Liver (tissue), 9 donors: ENCODE results near the gene FAM181B. TPM values are rescaled to one million over a fixed set of nuclear protein-coding genes. Genes with fewer than 3 reads are reported as not detected.

Experiments used
- DNase-seq: peaks from one replicate; pipeline ENCODE4 v3.0.0-alpha.2; 2017; ENCODE audit warnings: low spot score
- H3K27ac ChIP-seq, 2 donors: one replicate each; pipeline ENCODE4 v1.7.0; 2013; ENCODE audit warnings: inconsistent platforms in 2 of 2, low read length in 2 of 2, control low read depth in 1 of 2, low read depth in 1 of 2, mild to moderate bottlenecking in 1 of 2
- H3K27me3 ChIP-seq, 4 donors: one replicate each; pipeline versions ENCODE4 v1.6.1 to v1.7.0; 2013; ENCODE audit warnings: low read length in 3 of 4, inconsistent platforms in 1 of 4, mild to moderate bottlenecking in 1 of 4, moderate library complexity in 1 of 4; ENCODE audit not compliant: control insufficient read depth in 4 of 4, insufficient read depth in 4 of 4
- H3K36me3 ChIP-seq, 4 donors: one replicate each; pipeline versions ENCODE4 v1.6.1 to v1.7.0; 2013; ENCODE audit warnings: low read length in 3 of 4, mild to moderate bottlenecking in 3 of 4, low read depth in 1 of 4, moderate library complexity in 1 of 4; ENCODE audit not compliant: control insufficient read depth in 4 of 4, insufficient read depth in 3 of 4
- H3K4me1 ChIP-seq, 4 donors: one replicate each; pipeline versions ENCODE4 v1.6.1 to v1.7.0; 2013; ENCODE audit warnings: low read length in 3 of 4, mild to moderate bottlenecking in 3 of 4, moderate library complexity in 1 of 4; ENCODE audit not compliant: control insufficient read depth in 4 of 4, insufficient read depth in 4 of 4
- H3K4me3 ChIP-seq, 3 donors: one replicate each; pipeline versions ENCODE4 v1.6.1 to v1.7.0; 2013; ENCODE audit warnings: low read length in 3 of 3, control low read depth in 1 of 3, low read depth in 1 of 3, mild to moderate bottlenecking in 1 of 3
- H3K9ac ChIP-seq, 2 donors: one replicate each; pipeline ENCODE4 v1.7.0; 2013; ENCODE audit warnings: low read length in 2 of 2, mild to moderate bottlenecking in 2 of 2, moderate library complexity in 2 of 2, control low read depth in 1 of 2, low read depth in 1 of 2
- H3K9me3 ChIP-seq, 4 donors: one replicate each; pipeline versions ENCODE4 v1.6.1 to v1.7.0; 2013; ENCODE audit warnings: low read length in 3 of 4; ENCODE audit not compliant: control insufficient read depth in 4 of 4
- ATF3 ChIP-seq: IDR thresholded peaks from 2 replicates; pipeline ENCODE4 v1.6.1; 2016; ENCODE audit warnings: antibody characterized with exemption
- EGR1 ChIP-seq, 2 donors: IDR thresholded peaks; 2 replicates each; pipeline ENCODE4 v1.6.1; 2016 to 2018; ENCODE audit warnings: antibody characterized with exemption in 2 of 2, low read depth in 2 of 2
- FOXA1 ChIP-seq: IDR thresholded peaks from 2 replicates; pipeline ENCODE4 v1.6.1; 2016; ENCODE audit warnings: antibody characterized with exemption
- FOXA2 ChIP-seq: IDR thresholded peaks from 2 replicates; pipeline ENCODE4 v1.6.1; 2016; ENCODE audit warnings: antibody characterized with exemption
- GABPA ChIP-seq, 2 donors: IDR thresholded peaks in 1 of 2; conservative IDR thresholded peaks in 1 of 2; 2 replicates each; pipeline ENCODE4 v1.6.1; 2016; ENCODE audit warnings: antibody characterized with exemption in 2 of 2, mild to moderate bottlenecking in 1 of 2, moderate library complexity in 1 of 2
- HNF4A ChIP-seq, 2 donors: conservative IDR thresholded peaks; 2 replicates each; pipeline ENCODE4 v1.6.1; 2016; ENCODE audit warnings: antibody characterized with exemption in 2 of 2, mild to moderate bottlenecking in 2 of 2
- HNF4G ChIP-seq: IDR thresholded peaks from 2 replicates; pipeline ENCODE4 v1.6.1; 2016; ENCODE audit warnings: antibody characterized with exemption
- JUND ChIP-seq, 2 donors: IDR thresholded peaks; 2 replicates each; pipeline ENCODE4 v1.6.1; 2016; ENCODE audit warnings: antibody characterized with exemption in 2 of 2
- MAX ChIP-seq: IDR thresholded peaks from 2 replicates; pipeline ENCODE4 v1.6.1; 2016; ENCODE audit warnings: antibody characterized with exemption
- NR2F2 ChIP-seq: IDR thresholded peaks from 2 replicates; pipeline ENCODE4 v1.6.1; 2016; ENCODE audit warnings: antibody characterized with exemption
- RAD21 ChIP-seq, 2 donors: IDR thresholded peaks; 2 replicates each; pipeline ENCODE4 v1.6.1; 2016; ENCODE audit warnings: antibody characterized with exemption in 2 of 2, mild to moderate bottlenecking in 2 of 2
- RXRA ChIP-seq, 2 donors: IDR thresholded peaks; 2 replicates each; pipeline ENCODE4 v1.6.1; 2017 to 2018; ENCODE audit warnings: antibody characterized with exemption in 2 of 2, mild to moderate bottlenecking in 1 of 2
- SP1 ChIP-seq: IDR thresholded peaks from 2 replicates; pipeline ENCODE4 v1.6.1; 2018; ENCODE audit warnings: antibody characterized with exemption, mild to moderate bottlenecking
- TAF1 ChIP-seq: conservative IDR thresholded peaks from 2 replicates; pipeline ENCODE4 v1.6.1; 2016; ENCODE audit warnings: antibody characterized with exemption, mild to moderate bottlenecking
- YY1 ChIP-seq: IDR thresholded peaks from 2 replicates; pipeline ENCODE4 v1.6.1; 2016; ENCODE audit warnings: antibody characterized with exemption, mild to moderate bottlenecking
- ZBTB33 ChIP-seq: IDR thresholded peaks from 2 replicates; pipeline ENCODE4 v1.6.1; 2016; ENCODE audit warnings: antibody characterized with exemption
- WGBS: extraction: QIAGEN DNeasy Blood & Tissue Kit; methylation state at CpG from one replicate; pipeline ENCODE4 v1.1.7; 2013; 5-methylcytosine and 5-hydroxymethylcytosine counted together
- polyA plus RNA-seq, 2 donors: library from polyadenylated mRNA; stranded (reverse) in 1 of 2; unstranded in 1 of 2; fragments of 200-250 nt in 1 of 2; fragments of >200 nt in 1 of 2; fragmentation: Nextera tagmentation in 1 of 2; extraction: Ambion mirVana in 1 of 2; gene quantifications; one replicate each; pipeline versions ENCODE4 v1.2.1 to v1.2.3, GENCODE V29; 2013 to 2015
- total RNA-seq, 2 donors: library from RNA; depleted of rRNA; stranded (reverse); fragments of >200 nt; gene quantifications; one replicate each; pipeline ENCODE4 v1.2.3, GENCODE V29; 2014
- TF ChIP-seq, protein P1 (sequence below): fragments of 150-350 bp; IDR thresholded peaks from 2 replicates; pipeline ENCODE4 v1.5.1; 2017; ENCODE audit warnings: improper control_type of control experiment, low read depth, low read length; ENCODE audit not compliant: missing input control
- TF ChIP-seq, protein P2 (sequence below): IDR thresholded peaks from 2 replicates; pipeline ENCODE4 v1.6.1; 2016; ENCODE audit warnings: antibody characterized with exemption, mild to moderate bottlenecking
- donor health status: healthy.
- donor health status: healthy.
- donor health status: healthy.
- donor health status: healthy.
- donor health status: healthy.

FAM181B gene
- total and polyA plus RNA-seq, 4 donors: under 0.01 to 0.03 TPM; not detected in 2

GRCh38 chr11:82754410-82754809 is 20.7 kb upstream of the FAM181B start:
- TF ChIP-seq EGR1 (IDR thresholded peaks at IDR 0.05; ENCODE audit: low read depth in 2 of 2): no peak
- TF ChIP-seq HNF4G: no peak
- TF ChIP-seq TAF1: no peak
- no peak for TF ChIP-seq HNF4A (conservative IDR thresholded peaks at IDR 0.05)
- TF ChIP-seq NR2F2: no peak
- no peak for TF ChIP-seq ATF3
- TF ChIP-seq RAD21 (IDR thresholded peaks at IDR 0.05): no peak
- TF ChIP-seq, protein P1, sequence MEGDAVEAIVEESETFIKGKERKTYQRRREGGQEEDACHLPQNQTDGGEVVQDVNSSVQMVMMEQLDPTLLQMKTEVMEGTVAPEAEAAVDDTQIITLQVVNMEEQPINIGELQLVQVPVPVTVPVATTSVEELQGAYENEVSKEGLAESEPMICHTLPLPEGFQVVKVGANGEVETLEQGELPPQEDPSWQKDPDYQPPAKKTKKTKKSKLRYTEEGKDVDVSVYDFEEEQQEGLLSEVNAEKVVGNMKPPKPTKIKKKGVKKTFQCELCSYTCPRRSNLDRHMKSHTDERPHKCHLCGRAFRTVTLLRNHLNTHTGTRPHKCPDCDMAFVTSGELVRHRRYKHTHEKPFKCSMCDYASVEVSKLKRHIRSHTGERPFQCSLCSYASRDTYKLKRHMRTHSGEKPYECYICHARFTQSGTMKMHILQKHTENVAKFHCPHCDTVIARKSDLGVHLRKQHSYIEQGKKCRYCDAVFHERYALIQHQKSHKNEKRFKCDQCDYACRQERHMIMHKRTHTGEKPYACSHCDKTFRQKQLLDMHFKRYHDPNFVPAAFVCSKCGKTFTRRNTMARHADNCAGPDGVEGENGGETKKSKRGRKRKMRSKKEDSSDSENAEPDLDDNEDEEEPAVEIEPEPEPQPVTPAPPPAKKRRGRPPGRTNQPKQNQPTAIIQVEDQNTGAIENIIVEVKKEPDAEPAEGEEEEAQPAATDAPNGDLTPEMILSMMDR: no peak
- TF ChIP-seq ZBTB33: no peak
- TF ChIP-seq, protein P2, sequence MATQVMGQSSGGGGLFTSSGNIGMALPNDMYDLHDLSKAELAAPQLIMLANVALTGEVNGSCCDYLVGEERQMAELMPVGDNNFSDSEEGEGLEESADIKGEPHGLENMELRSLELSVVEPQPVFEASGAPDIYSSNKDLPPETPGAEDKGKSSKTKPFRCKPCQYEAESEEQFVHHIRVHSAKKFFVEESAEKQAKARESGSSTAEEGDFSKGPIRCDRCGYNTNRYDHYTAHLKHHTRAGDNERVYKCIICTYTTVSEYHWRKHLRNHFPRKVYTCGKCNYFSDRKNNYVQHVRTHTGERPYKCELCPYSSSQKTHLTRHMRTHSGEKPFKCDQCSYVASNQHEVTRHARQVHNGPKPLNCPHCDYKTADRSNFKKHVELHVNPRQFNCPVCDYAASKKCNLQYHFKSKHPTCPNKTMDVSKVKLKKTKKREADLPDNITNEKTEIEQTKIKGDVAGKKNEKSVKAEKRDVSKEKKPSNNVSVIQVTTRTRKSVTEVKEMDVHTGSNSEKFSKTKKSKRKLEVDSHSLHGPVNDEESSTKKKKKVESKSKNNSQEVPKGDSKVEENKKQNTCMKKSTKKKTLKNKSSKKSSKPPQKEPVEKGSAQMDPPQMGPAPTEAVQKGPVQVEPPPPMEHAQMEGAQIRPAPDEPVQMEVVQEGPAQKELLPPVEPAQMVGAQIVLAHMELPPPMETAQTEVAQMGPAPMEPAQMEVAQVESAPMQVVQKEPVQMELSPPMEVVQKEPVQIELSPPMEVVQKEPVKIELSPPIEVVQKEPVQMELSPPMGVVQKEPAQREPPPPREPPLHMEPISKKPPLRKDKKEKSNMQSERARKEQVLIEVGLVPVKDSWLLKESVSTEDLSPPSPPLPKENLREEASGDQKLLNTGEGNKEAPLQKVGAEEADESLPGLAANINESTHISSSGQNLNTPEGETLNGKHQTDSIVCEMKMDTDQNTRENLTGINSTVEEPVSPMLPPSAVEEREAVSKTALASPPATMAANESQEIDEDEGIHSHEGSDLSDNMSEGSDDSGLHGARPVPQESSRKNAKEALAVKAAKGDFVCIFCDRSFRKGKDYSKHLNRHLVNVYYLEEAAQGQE: no peak
- TF ChIP-seq GABPA (IDR thresholded peaks at IDR 0.05 in 1 of 2, conservative IDR thresholded peaks at IDR 0.05 in 1 of 2): no peak
- no peak for TF ChIP-seq YY1
- no peak for TF ChIP-seq JUND (IDR thresholded peaks at IDR 0.05)
- no peak for TF ChIP-seq FOXA2
- no peak for TF ChIP-seq RXRA (IDR thresholded peaks at IDR 0.05)
- no peak for TF ChIP-seq MAX
- no peak for TF ChIP-seq SP1
- no peak for TF ChIP-seq FOXA1
- Histone ChIP-seq H3K4me3 (no peak overlapping the region), H3K27ac (no peak overlapping the region), H3K27me3 (peaks cover 0 to 8% (median 0%) of the 10 kb centered on the region in 4 donors), H3K9ac (no peak overlapping the region), H3K9me3 (no peaks in the 10 kb centered on the region), H3K36me3 (no peaks in the 10 kb centered on the region), H3K4me1 (no peaks in the 10 kb centered on the region)
- no peak for DNase-seq
- WGBS: 47% methylated on average over 4 of the region's 4 CpGs
